ENCODE measurements around the gene CORIN. TPM values are rescaled to one million over a fixed set of nuclear protein-coding genes. Genes with fewer than 3 reads are reported as not detected.

CORIN gene
- total and polyA plus RNA-seq, 10 of the 15 experiments (the other 5 are each of a cell fraction or from before 2014, with no cell fraction given): 0.02 to 0.45 (median 0.09) TPM; not detected in 3

DNA sequence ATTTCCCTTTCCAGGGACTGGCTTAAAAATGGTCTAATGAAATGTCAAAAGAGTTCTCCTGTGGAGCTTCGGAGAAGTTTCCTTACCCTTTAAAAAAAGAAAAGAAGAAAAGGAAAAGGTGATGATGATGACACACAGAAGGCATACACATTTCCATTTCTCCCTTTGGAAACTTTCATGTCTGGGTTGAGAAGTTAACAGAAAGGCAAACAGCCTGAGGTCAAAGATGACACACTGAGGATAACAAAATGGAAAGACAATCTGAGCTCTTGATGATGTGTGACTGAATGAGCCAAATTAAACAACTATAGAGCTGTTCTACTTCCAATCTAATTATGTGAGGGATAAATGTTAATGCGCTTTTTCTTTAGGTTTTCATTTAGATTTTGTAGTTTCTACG lies 44.4 kb upstream of the CORIN start:
- DNase-seq (ENCODE audit: low read depth, low spot score): no peak
- Histone ChIP-seq H3K4me1 (ENCODE audit: control insufficient read depth, insufficient read depth, low read length) (no peaks in the 10 kb centered on the region), H3K27ac (ENCODE audit: control insufficient read depth, insufficient read depth) (no peak overlapping the region), H3K9ac (ENCODE audit: control insufficient read depth, insufficient read depth, low read length) (no peak overlapping the region), H2AFZ (ENCODE audit: control insufficient read depth, low read depth, low read length) (no peak overlapping the region), H3K27me3 (replicated peaks in 1 of 2; ENCODE audit: control insufficient read depth in 2 of 2, insufficient read depth in 2 of 2, low read length in 1 of 2) (no peaks in the 10 kb centered on the region), H3K9me3 (replicated peaks; ENCODE audit: control insufficient read depth, insufficient read depth, low read length) (no peaks in the 10 kb centered on the region), H3K4me2 (ENCODE audit: control insufficient read depth, insufficient read depth) (no peak overlapping the region), H3K79me2 (ENCODE audit: control insufficient read depth, insufficient read depth, low read length) (no peaks in the 10 kb centered on the region), H3K36me3 (ENCODE audit: control insufficient read depth in 2 of 2, insufficient read depth in 2 of 2, low read length in 1 of 2) (peaks cover 0 to 13% of the 10 kb centered on the region in 2 experiments; a peak in 2 of 4 replicates), H4K20me1 (ENCODE audit: control insufficient read depth, insufficient read depth) (no peaks in the 10 kb centered on the region), H3K4me3 (no peak overlapping the region)
- TF ChIP-seq IKZF2 (IDR thresholded peaks at IDR 0.05) (no peak), ZBTB11 (CRISPR knock-in tag; IDR thresholded peaks at IDR 0.05) (no peak), PML (IDR thresholded peaks at IDR 0.05; ENCODE audit: low read length) (no peak), NFYA (IDR thresholded peaks at IDR 0.05; ENCODE audit: borderline replicate concordance, low read depth, low read length) (no peak), POLR2AphosphoS2 (IDR thresholded peaks at IDR 0.05; ENCODE audit: low read depth, low read length) (no peak), HDGF (IDR thresholded peaks at IDR 0.05) (no peak), NR2C1 (IDR thresholded peaks at IDR 0.05) (no peak), SP1 (IDR thresholded peaks at IDR 0.05; ENCODE audit: low read depth, low read length) (no peak)
- TF ChIP-seq, protein P1, sequence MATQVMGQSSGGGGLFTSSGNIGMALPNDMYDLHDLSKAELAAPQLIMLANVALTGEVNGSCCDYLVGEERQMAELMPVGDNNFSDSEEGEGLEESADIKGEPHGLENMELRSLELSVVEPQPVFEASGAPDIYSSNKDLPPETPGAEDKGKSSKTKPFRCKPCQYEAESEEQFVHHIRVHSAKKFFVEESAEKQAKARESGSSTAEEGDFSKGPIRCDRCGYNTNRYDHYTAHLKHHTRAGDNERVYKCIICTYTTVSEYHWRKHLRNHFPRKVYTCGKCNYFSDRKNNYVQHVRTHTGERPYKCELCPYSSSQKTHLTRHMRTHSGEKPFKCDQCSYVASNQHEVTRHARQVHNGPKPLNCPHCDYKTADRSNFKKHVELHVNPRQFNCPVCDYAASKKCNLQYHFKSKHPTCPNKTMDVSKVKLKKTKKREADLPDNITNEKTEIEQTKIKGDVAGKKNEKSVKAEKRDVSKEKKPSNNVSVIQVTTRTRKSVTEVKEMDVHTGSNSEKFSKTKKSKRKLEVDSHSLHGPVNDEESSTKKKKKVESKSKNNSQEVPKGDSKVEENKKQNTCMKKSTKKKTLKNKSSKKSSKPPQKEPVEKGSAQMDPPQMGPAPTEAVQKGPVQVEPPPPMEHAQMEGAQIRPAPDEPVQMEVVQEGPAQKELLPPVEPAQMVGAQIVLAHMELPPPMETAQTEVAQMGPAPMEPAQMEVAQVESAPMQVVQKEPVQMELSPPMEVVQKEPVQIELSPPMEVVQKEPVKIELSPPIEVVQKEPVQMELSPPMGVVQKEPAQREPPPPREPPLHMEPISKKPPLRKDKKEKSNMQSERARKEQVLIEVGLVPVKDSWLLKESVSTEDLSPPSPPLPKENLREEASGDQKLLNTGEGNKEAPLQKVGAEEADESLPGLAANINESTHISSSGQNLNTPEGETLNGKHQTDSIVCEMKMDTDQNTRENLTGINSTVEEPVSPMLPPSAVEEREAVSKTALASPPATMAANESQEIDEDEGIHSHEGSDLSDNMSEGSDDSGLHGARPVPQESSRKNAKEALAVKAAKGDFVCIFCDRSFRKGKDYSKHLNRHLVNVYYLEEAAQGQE (IDR thresholded peaks at IDR 0.05; ENCODE audit: low read depth, low read length): no peak
- POLR2A ChIA-PET: interaction anchor here (0.6 kb wide), 1 partner anchor 446 kb away, joined by 4 read pairs; no protein-coding TSS in a partner anchor
- WGBS (ENCODE audit: insufficient coverage, insufficient replicate concordance, low lambda C conversion rate, missing lambda C conversion rate): 100% methylated on average over 3 of the region's 3 CpGs
- SMC1A ChIA-PET (ENCODE audit: uncharacterized antibody, unreplicated experiment): interaction anchor here (0.8 to 1.3 kb wide), 2 partner anchors 13 to 46 kb away, joined by 3 read pairs; no protein-coding TSS in a partner anchor
- no TSS peak for BruUV-seq (replicated peaks)
- ATAC-seq: no peak
- in situ Hi-C loops (cut with MboI) (no loop called here), intact Hi-C loops (cut with micrococcal nuclease; ENCODE audit: unreplicated experiment) (no loop called here)
- FAIRE-seq: no peak
- CTCF ChIA-PET: interaction anchor here (0.9 to 3.6 kb wide), 4 partner anchors 10 to 220 kb away, joined by 3 to 10 read pairs (median 4); no protein-coding TSS in a partner anchor
- RAD21 ChIA-PET (ENCODE audit: unreplicated experiment): no interaction called here

Data from GM12878 (cell line).